ENCODE measurements around the gene C3orf80.

DNA sequence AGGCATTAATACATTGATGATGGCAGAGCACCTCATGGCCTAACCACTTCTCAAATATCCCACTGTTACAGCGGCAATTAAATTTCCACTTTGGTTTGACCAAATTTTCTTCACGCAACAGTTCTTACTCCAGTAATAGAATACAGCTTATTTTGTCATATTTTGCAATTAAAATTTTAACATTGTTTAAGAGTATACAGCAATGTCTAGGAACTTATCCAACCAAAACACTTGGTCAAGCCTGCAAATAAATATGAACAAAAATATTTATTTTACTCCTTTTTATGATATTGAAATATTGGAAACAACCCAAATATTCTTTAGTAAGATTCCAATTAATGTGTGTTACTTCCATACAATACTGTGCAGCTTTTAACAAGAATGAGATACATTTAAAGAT lies 45.3 kb upstream of the C3orf80 start:
- TF ChIP-seq, protein P1, sequence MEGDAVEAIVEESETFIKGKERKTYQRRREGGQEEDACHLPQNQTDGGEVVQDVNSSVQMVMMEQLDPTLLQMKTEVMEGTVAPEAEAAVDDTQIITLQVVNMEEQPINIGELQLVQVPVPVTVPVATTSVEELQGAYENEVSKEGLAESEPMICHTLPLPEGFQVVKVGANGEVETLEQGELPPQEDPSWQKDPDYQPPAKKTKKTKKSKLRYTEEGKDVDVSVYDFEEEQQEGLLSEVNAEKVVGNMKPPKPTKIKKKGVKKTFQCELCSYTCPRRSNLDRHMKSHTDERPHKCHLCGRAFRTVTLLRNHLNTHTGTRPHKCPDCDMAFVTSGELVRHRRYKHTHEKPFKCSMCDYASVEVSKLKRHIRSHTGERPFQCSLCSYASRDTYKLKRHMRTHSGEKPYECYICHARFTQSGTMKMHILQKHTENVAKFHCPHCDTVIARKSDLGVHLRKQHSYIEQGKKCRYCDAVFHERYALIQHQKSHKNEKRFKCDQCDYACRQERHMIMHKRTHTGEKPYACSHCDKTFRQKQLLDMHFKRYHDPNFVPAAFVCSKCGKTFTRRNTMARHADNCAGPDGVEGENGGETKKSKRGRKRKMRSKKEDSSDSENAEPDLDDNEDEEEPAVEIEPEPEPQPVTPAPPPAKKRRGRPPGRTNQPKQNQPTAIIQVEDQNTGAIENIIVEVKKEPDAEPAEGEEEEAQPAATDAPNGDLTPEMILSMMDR (conservative IDR thresholded peaks at IDR 0.05; ENCODE audit: low read depth, low read length), result no peak
- TF ChIP-seq EZH2 (IDR thresholded peaks at IDR 0.05; ENCODE audit: borderline replicate concordance, low read depth, low read length, poor library complexity, severe bottlenecking), result no peak
